Measurements from ENCODE around the gene CATSPER4.
A peak's percentile ranks its signal among the peaks of the same experiment; 100 is the strongest.

CATSPER4 gene

DNA sequence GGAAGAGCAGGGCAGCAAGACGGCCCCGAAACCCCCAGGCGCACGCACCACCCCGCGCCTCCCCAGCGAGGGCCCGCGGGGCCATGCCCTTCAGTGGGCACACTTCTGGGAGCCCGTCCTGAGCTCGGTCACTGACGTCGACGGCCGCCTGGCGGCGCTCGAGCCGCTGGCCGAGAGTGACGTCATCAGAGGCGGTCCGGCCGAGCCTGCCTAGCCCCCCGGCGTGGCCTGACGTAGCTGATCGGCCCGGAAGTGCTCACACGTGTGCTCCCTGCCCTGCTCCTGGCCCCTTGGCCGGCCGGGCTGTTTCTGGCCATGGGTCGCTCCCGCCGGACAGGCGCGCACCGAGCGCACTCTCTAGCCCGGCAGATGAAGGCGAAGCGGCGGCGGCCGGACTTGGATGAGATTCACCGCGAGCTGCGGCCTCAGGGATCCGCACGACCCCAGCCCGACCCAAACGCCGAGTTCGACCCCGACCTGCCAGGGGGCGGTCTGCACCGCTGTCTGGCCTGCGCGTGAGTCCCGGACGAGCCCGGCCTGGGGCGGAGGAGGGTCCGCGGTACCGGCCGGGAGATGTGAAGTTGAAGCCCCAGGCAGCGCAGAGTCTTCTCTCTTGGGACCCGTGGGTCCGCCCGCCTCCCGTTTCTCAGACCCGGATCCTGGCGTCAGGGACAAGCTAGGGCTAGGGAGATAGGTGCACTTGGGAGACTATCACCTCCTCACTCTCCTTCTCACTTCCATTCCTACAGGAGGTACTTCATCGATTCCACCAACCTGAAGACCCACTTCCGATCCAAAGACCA lies 20.5 kb upstream of the CATSPER4 start, which contains the start of gene ZNF593 (continued):
- TF ChIP-seq, protein P1, sequence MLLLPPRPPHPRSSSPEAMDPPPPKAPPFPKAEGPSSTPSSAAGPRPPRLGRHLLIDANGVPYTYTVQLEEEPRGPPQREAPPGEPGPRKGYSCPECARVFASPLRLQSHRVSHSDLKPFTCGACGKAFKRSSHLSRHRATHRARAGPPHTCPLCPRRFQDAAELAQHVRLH (tag by site-specific recombination; IDR thresholded peaks at IDR 0.05), result no peak; the same call in 1 of the 2 replicates
- no peak for TF ChIP-seq TCF7L2 (IDR thresholded peaks at IDR 0.05; ENCODE audit: borderline replicate concordance, low read depth, low read length)
- no peak for TF ChIP-seq ZNF366 (tag by site-specific recombination; conservative IDR thresholded peaks at IDR 0.05)
- TF ChIP-seq, protein P2, sequence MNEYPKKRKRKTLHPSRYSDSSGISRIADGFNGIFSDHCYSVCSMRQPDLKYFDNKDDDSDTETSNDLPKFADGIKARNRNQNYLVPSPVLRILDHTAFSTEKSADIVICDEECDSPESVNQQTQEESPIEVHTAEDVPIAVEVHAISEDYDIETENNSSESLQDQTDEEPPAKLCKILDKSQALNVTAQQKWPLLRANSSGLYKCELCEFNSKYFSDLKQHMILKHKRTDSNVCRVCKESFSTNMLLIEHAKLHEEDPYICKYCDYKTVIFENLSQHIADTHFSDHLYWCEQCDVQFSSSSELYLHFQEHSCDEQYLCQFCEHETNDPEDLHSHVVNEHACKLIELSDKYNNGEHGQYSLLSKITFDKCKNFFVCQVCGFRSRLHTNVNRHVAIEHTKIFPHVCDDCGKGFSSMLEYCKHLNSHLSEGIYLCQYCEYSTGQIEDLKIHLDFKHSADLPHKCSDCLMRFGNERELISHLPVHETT (tag by site-specific recombination; IDR thresholded peaks at IDR 0.05), result peak; percentile 83
- no peak for TF ChIP-seq ZNF175 (tag by site-specific recombination; IDR thresholded peaks at IDR 0.05)
- TF ChIP-seq ZNF707 (tag by site-specific recombination; IDR thresholded peaks at IDR 0.05), result no peak
- TF ChIP-seq ZNF623 (tag by site-specific recombination; IDR thresholded peaks at IDR 0.05), result no peak
- peak; percentile 100 for TF ChIP-seq ZNF629 (tag by site-specific recombination; IDR thresholded peaks at IDR 0.05)
- TF ChIP-seq ZNF670 (tag by site-specific recombination; IDR thresholded peaks at IDR 0.05; ENCODE audit: low read depth), result no peak
- TF ChIP-seq GLI4 (tag by site-specific recombination; IDR thresholded peaks at IDR 0.05), result peak; percentile 44; the same call in 1 of the 2 replicates
- TF ChIP-seq ZNF433 (tag by site-specific recombination; IDR thresholded peaks at IDR 0.05; ENCODE audit: low read depth), result no peak
- no peak for TF ChIP-seq ZNF140 (tag by site-specific recombination; IDR thresholded peaks at IDR 0.05)
- no peak for TF ChIP-seq ZNF311 (tag by site-specific recombination; IDR thresholded peaks at IDR 0.05; ENCODE audit: borderline replicate concordance)
- TF ChIP-seq, protein P3, sequence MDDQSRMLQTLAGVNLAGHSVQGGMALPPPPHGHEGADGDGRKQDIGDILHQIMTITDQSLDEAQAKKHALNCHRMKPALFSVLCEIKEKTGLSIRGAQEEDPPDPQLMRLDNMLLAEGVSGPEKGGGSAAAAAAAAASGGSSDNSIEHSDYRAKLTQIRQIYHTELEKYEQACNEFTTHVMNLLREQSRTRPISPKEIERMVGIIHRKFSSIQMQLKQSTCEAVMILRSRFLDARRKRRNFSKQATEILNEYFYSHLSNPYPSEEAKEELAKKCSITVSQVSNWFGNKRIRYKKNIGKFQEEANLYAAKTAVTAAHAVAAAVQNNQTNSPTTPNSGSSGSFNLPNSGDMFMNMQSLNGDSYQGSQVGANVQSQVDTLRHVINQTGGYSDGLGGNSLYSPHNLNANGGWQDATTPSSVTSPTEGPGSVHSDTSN (CRISPR knock-in tag; IDR thresholded peaks at IDR 0.05), result no peak
- peak; percentile 28; the same call in 1 of the 2 replicates for TF ChIP-seq ZBTB20 (tag by site-specific recombination; IDR thresholded peaks at IDR 0.05)
- TF ChIP-seq ZNF274 (IDR thresholded peaks at IDR 0.05; ENCODE audit: low read length), result no peak
- TF ChIP-seq ZNF274 (tag by site-specific recombination; IDR thresholded peaks at IDR 0.05; ENCODE audit: borderline replicate concordance), result no peak
- TF ChIP-seq ZNF121 (tag by site-specific recombination; IDR thresholded peaks at IDR 0.05), result peak; percentile 49; the same call in 1 of the 2 replicates
- peak; percentile 94 for TF ChIP-seq KLF8 (tag by site-specific recombination; IDR thresholded peaks at IDR 0.05)
- TF ChIP-seq SP3 (tag by site-specific recombination; IDR thresholded peaks at IDR 0.05), result peak; percentile 69
- TF ChIP-seq, protein P4, sequence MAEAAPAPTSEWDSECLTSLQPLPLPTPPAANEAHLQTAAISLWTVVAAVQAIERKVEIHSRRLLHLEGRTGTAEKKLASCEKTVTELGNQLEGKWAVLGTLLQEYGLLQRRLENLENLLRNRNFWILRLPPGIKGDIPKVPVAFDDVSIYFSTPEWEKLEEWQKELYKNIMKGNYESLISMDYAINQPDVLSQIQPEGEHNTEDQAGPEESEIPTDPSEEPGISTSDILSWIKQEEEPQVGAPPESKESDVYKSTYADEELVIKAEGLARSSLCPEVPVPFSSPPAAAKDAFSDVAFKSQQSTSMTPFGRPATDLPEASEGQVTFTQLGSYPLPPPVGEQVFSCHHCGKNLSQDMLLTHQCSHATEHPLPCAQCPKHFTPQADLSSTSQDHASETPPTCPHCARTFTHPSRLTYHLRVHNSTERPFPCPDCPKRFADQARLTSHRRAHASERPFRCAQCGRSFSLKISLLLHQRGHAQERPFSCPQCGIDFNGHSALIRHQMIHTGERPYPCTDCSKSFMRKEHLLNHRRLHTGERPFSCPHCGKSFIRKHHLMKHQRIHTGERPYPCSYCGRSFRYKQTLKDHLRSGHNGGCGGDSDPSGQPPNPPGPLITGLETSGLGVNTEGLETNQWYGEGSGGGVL (tag by site-specific recombination; IDR thresholded peaks at IDR 0.05), result peak; percentile 16; the same call in 1 of the 2 replicates
- TF ChIP-seq, protein P5, sequence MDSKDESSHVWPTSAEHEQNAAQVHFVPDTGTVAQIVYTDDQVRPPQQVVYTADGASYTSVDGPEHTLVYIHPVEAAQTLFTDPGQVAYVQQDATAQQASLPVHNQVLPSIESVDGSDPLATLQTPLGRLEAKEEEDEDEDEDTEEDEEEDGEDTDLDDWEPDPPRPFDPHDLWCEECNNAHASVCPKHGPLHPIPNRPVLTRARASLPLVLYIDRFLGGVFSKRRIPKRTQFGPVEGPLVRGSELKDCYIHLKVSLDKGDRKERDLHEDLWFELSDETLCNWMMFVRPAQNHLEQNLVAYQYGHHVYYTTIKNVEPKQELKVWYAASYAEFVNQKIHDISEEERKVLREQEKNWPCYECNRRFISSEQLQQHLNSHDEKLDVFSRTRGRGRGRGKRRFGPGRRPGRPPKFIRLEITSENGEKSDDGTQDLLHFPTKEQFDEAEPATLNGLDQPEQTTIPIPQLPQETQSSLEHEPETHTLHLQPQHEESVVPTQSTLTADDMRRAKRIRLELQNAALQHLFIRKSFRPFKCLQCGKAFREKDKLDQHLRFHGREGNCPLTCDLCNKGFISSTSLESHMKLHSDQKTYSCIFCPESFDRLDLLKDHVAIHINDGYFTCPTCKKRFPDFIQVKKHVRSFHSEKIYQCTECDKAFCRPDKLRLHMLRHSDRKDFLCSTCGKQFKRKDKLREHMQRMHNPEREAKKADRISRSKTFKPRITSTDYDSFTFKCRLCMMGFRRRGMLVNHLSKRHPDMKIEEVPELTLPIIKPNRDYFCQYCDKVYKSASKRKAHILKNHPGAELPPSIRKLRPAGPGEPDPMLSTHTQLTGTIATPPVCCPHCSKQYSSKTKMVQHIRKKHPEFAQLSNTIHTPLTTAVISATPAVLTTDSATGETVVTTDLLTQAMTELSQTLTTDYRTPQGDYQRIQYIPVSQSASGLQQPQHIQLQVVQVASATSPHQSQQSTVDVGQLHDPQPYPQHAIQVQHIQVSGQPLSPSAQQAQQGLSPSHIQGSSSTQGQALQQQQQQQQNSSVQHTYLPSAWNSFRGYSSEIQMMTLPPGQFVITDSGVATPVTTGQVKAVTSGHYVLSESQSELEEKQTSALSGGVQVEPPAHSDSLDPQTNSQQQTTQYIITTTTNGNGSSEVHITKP (tag by site-specific recombination; IDR thresholded peaks at IDR 0.05), result peak; percentile 28; the same call in 1 of the 2 replicates
- TF ChIP-seq, protein P6, sequence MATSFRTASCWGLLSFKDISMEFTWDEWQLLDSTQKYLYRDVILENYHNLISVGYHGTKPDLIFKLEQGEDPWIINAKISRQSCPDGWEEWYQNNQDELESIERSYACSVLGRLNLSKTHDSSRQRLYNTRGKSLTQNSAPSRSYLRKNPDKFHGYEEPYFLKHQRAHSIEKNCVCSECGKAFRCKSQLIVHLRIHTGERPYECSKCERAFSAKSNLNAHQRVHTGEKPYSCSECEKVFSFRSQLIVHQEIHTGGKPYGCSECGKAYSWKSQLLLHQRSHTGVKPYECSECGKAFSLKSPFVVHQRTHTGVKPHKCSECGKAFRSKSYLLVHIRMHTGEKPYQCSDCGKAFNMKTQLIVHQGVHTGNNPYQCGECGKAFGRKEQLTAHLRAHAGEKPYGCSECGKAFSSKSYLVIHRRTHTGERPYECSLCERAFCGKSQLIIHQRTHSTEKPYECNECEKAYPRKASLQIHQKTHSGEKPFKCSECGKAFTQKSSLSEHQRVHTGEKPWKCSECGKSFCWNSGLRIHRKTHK (tag by site-specific recombination; IDR thresholded peaks at IDR 0.05), result no peak
- TF ChIP-seq ZSCAN16 (tag by site-specific recombination; IDR thresholded peaks at IDR 0.05), result peak; percentile 87
- TF ChIP-seq ZNF174 (tag by site-specific recombination; IDR thresholded peaks at IDR 0.05), result no peak
- TF ChIP-seq, protein P7, sequence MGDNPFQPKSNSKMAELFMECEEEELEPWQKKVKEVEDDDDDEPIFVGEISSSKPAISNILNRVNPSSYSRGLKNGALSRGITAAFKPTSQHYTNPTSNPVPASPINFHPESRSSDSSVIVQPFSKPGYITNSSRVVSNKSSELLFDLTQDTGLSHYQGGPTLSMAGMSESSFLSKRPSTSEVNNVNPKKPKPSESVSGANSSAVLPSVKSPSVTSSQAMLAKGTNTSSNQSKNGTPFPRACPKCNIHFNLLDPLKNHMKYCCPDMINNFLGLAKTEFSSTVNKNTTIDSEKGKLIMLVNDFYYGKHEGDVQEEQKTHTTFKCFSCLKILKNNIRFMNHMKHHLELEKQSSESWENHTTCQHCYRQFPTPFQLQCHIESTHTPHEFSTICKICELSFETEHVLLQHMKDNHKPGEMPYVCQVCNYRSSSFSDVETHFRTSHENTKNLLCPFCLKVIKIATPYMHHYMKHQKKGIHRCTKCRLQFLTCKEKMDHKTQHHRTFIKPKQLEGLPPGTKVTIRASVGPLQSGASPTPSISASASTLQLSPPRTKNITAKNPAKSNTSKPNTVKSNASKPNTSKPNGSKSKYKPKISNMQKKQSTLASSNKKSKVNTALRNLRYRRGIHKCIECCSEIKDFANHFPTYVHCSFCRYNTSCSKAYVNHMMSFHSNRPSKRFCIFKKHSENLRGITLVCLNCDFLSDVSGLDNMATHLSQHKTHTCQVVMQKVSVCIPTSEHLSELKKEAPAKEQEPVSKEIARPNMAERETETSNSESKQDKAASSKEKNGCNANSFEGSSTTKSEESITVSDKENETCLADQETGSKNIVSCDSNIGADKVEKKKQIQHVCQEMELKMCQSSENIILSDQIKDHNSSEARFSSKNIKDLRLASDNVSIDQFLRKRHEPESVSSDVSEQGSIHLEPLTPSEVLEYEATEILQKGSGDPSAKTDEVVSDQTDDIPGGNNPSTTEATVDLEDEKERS (tag by site-specific recombination; IDR thresholded peaks at IDR 0.05), result 0 out of 2 replicates have a peak, but pooled peaks have one; percentile 41

All from HEK293 (cell line).